ENCODE measurements around the gene NXPH3. TPM values are rescaled to one million over a fixed set of nuclear protein-coding genes. Genes with fewer than 3 reads are reported as not detected.

The NXPH3 gene
- polyA plus RNA-seq, 3 donors, result 0.26 to 6.1 (median 1.5) TPM

- H3K27ac ChIP-seq (ENCODE audit: low read depth, low read length), result no peak overlapping the region
- WGBS, 3 donors, result 69 to 92% (median 86%) methylated on average over 6 of the region's 6 CpGs
Observed at GRCh38 chr17:49572806-49573420, 2.8 kb upstream of the NXPH3 start.

- no peak overlapping the region for H3K27ac ChIP-seq (ENCODE audit: low read depth, low read length)
- WGBS, 3 donors, result 40 to 59% (median 54%) methylated on average over 15 of the region's 15 CpGs
Observed at GRCh38 chr17:49573510-49574322, 2.0 kb upstream of the NXPH3 start.

GRCh38 chr17:49574323-49574781 lies 1.3 kb upstream of the NXPH3 start:
- no peak overlapping the region for H3K27ac ChIP-seq (ENCODE audit: low read depth, low read length)
- WGBS, 3 donors, result 53 to 66% (median 64%) methylated on average over 11 to 13 of the region's 13 CpGs

GRCh38 chr17:49574945-49575678 lies 559 bp upstream of the NXPH3 start:
- 11 to 14% (median 13%) methylated on average over 27 to 29 of the region's 29 CpGs for WGBS, 3 donors
- no peak overlapping the region for H3K27ac ChIP-seq (ENCODE audit: low read depth, low read length)

- H3K27ac ChIP-seq (ENCODE audit: low read depth, low read length), result no peak overlapping the region
- 0 to 1% (median 1%) methylated on average over 41 to 68 of the region's 68 CpGs for WGBS, 3 donors
Observed at GRCh38 chr17:49576088-49576916, 631 bp downstream of the NXPH3 start.

- no peak overlapping the region for H3K27ac ChIP-seq (ENCODE audit: low read depth, low read length)
- 25 to 30% (median 30%) methylated on average over 17 to 22 of the region's 22 CpGs for WGBS, 3 donors
Observed at GRCh38 chr17:49576917-49577649, 1.4 kb downstream of the NXPH3 start.

- 49 to 59% (median 49%) methylated on average over 3 of the region's 3 CpGs for WGBS, 3 donors
Observed at GRCh38 chr17:49577650-49577934, 1.9 kb downstream of the NXPH3 start.

GRCh38 chr17:49577963-49578362 lies 2.3 kb downstream of the NXPH3 start:
- H3K27ac ChIP-seq (ENCODE audit: low read depth, low read length), result no peak overlapping the region
- WGBS, 3 donors, result 56 to 69% (median 68%) methylated on average over 4 of the region's 4 CpGs

More at GRCh38 chr17:49577650-49577934, 1.9 kb downstream of the NXPH3 start:
- H3K27ac ChIP-seq (ENCODE audit: low read depth, low read length), result no peak overlapping the region

GRCh38 chr17:49578414-49578813 lies 2.7 kb downstream of the NXPH3 start:
- no peak overlapping the region for H3K27ac ChIP-seq (ENCODE audit: low read depth, low read length)
- 81 to 95% (median 94%) methylated on average over 11 to 13 of the region's 13 CpGs for WGBS, 3 donors

GRCh38 chr17:49578952-49579500 lies 3.4 kb downstream of the NXPH3 start:
- 76 to 93% (median 89%) methylated on average over 17 of the region's 17 CpGs for WGBS, 3 donors
- H3K27ac ChIP-seq (ENCODE audit: low read depth, low read length), result no peak overlapping the region

- H3K27ac ChIP-seq (ENCODE audit: low read depth, low read length), result no peak overlapping the region
- 86 to 92% (median 89%) methylated on average over 5 of the region's 5 CpGs for WGBS, 3 donors
Observed at GRCh38 chr17:49579522-49579921, 3.9 kb downstream of the NXPH3 start.

GRCh38 chr17:49580055-49580721 lies 4.5 kb downstream of the NXPH3 start:
- 76 to 84% (median 80%) methylated on average over 20 to 21 of the region's 21 CpGs for WGBS, 3 donors
- H3K27ac ChIP-seq (ENCODE audit: low read depth, low read length), result no peak overlapping the region

- H3K27ac ChIP-seq (ENCODE audit: low read depth, low read length), result no peak overlapping the region
- 80 to 87% (median 85%) methylated on average over 12 of the region's 12 CpGs for WGBS, 3 donors
Observed at GRCh38 chr17:49580981-49581647, 5.4 kb downstream of the NXPH3 start.

GRCh38 chr17:49581648-49581998 lies 6.0 kb downstream of the NXPH3 start:
- 66 to 94% (median 80%) methylated on average over 4 to 6 of the region's 6 CpGs for WGBS, 3 donors
- H3K27ac ChIP-seq (ENCODE audit: low read depth, low read length), result no peak overlapping the region

GRCh38 chr17:49582055-49582722 lies 6.5 kb downstream of the NXPH3 start:
- H3K27ac ChIP-seq (ENCODE audit: low read depth, low read length), result no peak overlapping the region

GRCh38 chr17:49582789-49583188 lies 7.1 kb downstream of the NXPH3 start:
- no peak overlapping the region for H3K27ac ChIP-seq (ENCODE audit: low read depth, low read length)
- WGBS, 3 donors, result 81 to 83% (median 81%) methylated on average over 8 of the region's 8 CpGs

More at GRCh38 chr17:49582055-49582722, 6.5 kb downstream of the NXPH3 start:
- WGBS, 3 donors, result 82 to 89% (median 89%) methylated on average over 12 of the region's 12 CpGs

Data from adipose tissue (tissue), 3 donors.